A673 (cell line): Measurements from ENCODE around the gene PAX7. TPM values are rescaled to one million over a fixed set of nuclear protein-coding genes. Genes with fewer than 3 reads are reported as not detected.
A peak's percentile ranks its signal among the peaks of the same experiment; 100 is the strongest.

Source experiments
- BruUV-seq: library from RNA; stranded (reverse); fragments of 400-500 nt; replicated peaks from 2 replicates; lab custom pipeline; 2021; lab: Mats Ljungman, UMichigan
- CTCF ChIA-PET: fragments of 300-600 bp; sonication (Branson Sonifier 250); formaldehyde crosslinking; loops from one replicate; lab custom pipeline; 2022; ENCODE audit warnings: antibody characterized with exemption; lab: Charles Lee
- POLR2A ChIA-PET: fragments of 300-600 bp; sonication (Branson Sonifier 250); formaldehyde crosslinking; loops from one replicate; lab custom pipeline; 2022; ENCODE audit warnings: antibody characterized with exemption; ENCODE audit not compliant: low non-redundant PET; lab: Charles Lee
- DNase-seq: peaks from one replicate; pipeline ENCODE4 v3.0.0-alpha.2; 2015; ENCODE audit warnings: low spot score
- H3K27ac ChIP-seq: fragments of 200-600 bp; sonication (generic); 2 replicates; pipeline ENCODE4 v1.5.1; 2016; ENCODE audit warnings: mixed run types, low read depth, mild to moderate bottlenecking, mixed read lengths, antibody characterized with exemption, low read length; ENCODE audit not compliant: poor library complexity, severe bottlenecking
- H3K27me3 ChIP-seq: fragments of 200-600 bp; sonication (generic); replicated peaks from 2 replicates; pipeline ENCODE4 v1.6.1; 2017; ENCODE audit warnings: mixed run types, low read depth, mild to moderate bottlenecking, mixed read lengths, antibody characterized with exemption, low read length; ENCODE audit not compliant: insufficient read depth, poor library complexity
- H3K36me3 ChIP-seq: fragments of 200-600 bp; sonication (generic); 2 replicates; pipeline ENCODE4 v1.6.1; 2016; ENCODE audit warnings: mixed run types, mild to moderate bottlenecking, mixed read lengths, antibody characterized with exemption, low read length; ENCODE audit not compliant: insufficient read depth, poor library complexity, severe bottlenecking
- H3K4me1 ChIP-seq: fragments of 200-600 bp; sonication (generic); 2 replicates; pipeline ENCODE4 v1.6.1; 2017; ENCODE audit warnings: mixed run types, mild to moderate bottlenecking, mixed read lengths, antibody characterized with exemption, low read length; ENCODE audit not compliant: insufficient read depth, poor library complexity, severe bottlenecking
- H3K4me3 ChIP-seq: fragments of 200-600 bp; sonication (generic); 2 replicates; pipeline ENCODE4 v1.5.1; 2016; ENCODE audit warnings: low read depth, mixed run types, mild to moderate bottlenecking, mixed read lengths, low read length; ENCODE audit not compliant: poor library complexity, severe bottlenecking
- H3K9me3 ChIP-seq: fragments of 200-600 bp; sonication (generic); 2 replicates; pipeline ENCODE4 v1.6.1; 2016; ENCODE audit warnings: mixed run types, low read depth, mild to moderate bottlenecking, mixed read lengths, antibody characterized with exemption, low read length; ENCODE audit not compliant: poor library complexity, severe bottlenecking
- EZH2 ChIP-seq: fragments of 200-600 bp; sonication (generic); IDR thresholded peaks from 2 replicates; pipeline ENCODE4 v1.6.1; 2017; ENCODE audit warnings: borderline replicate concordance, low read depth, mild to moderate bottlenecking, mixed read lengths, antibody characterized with exemption, low read length; ENCODE audit not compliant: poor library complexity, severe bottlenecking
- intact Hi-C: fragments of 100-400 bp; cut with micrococcal nuclease; formaldehyde crosslinking; loops from one replicate; pipeline ENCODE4 v1.10.0; 2022; ENCODE audit not compliant: unreplicated experiment
- total RNA-seq: library from RNA; stranded (reverse); gene quantifications from 2 replicates; pipeline ENCODE4 v1.2.3, GENCODE V29; 2021
- TF ChIP-seq, protein P1 (sequence below): fragments of 300-800, 200-600 bp; sonication (generic); conservative IDR thresholded peaks from 2 replicates; pipeline ENCODE4 v1.5.1; 2017; ENCODE audit warnings: low read depth, mild to moderate bottlenecking, antibody characterized with exemption, low read length, moderate library complexity, mixed read lengths

Gene PAX7
- total RNA-seq, 1 experiment from 2014 or later: 36.5 TPM

GRCh38 chr1:18632783-18633421, 2.3 kb downstream of the PAX7 start:
- ChIA-PET CTCF (interaction anchor here (0.5 kb wide), 1 partner anchor 67 kb away, joined by 3 read pairs; no protein-coding TSS in a partner anchor), POLR2A (no interaction called here)
- H3K9me3 ChIP-seq: no peaks in the 10 kb centered on the region
- peak overlapping the region; percentile 56 for H3K4me3 ChIP-seq
- DNase-seq: peak; percentile 74
- H3K27me3 ChIP-seq: peaks cover 37% of the 10 kb centered on the region
- H3K36me3 ChIP-seq: peaks cover 5% of the 10 kb centered on the region
- intact Hi-C loops: no loop called here
- H3K4me1 ChIP-seq: peaks cover 18% of the 10 kb centered on the region
- peak overlapping the region; percentile 51 for H3K27ac ChIP-seq
- TF ChIP-seq EZH2: no peak
- TF ChIP-seq, protein P1, sequence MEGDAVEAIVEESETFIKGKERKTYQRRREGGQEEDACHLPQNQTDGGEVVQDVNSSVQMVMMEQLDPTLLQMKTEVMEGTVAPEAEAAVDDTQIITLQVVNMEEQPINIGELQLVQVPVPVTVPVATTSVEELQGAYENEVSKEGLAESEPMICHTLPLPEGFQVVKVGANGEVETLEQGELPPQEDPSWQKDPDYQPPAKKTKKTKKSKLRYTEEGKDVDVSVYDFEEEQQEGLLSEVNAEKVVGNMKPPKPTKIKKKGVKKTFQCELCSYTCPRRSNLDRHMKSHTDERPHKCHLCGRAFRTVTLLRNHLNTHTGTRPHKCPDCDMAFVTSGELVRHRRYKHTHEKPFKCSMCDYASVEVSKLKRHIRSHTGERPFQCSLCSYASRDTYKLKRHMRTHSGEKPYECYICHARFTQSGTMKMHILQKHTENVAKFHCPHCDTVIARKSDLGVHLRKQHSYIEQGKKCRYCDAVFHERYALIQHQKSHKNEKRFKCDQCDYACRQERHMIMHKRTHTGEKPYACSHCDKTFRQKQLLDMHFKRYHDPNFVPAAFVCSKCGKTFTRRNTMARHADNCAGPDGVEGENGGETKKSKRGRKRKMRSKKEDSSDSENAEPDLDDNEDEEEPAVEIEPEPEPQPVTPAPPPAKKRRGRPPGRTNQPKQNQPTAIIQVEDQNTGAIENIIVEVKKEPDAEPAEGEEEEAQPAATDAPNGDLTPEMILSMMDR: no peak
- BruUV-seq: no TSS peak

DNA sequence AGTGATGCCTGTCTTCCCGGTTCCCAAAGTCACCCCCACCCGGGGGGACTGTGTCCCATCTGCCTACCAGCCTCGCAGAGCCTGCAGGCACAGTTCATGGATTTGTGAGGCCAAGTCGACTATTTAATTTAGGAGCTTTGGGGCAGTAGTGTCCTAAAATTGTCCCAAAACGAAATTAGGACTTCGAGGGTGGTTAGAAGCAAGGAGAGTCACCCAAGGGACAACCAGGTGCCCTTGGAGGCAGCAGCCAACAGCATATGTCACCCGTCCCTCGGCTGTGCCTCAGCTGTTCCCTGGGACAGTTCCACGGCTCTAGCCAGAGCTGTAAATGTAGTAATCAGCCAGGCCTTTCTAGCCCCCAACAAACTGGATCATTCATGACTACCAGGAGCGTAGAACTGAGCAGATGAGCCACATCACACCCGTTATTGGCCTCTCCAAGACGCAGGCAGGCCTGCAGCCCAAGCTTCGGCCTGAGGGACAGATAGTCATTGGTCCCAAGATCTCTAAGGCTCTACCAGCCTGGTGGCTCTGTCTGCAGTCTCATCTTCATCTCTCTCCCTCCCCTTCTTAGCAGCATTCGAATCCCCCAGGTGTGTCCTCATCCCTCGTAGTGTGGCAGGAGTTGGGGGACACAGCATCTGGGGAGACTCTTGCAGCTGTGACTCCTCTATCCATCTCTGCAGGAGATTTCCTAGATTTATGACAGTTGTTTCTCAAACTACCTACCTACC, 2.9 kb downstream of the PAX7 start:
- DNase-seq: no peak
- POLR2A ChIA-PET: no interaction called here
- intact Hi-C loops: no loop called here
- H3K9me3 ChIP-seq: no peaks in the 10 kb centered on the region
- peaks cover 10% of the 10 kb centered on the region for H3K36me3 ChIP-seq
- H3K27me3 ChIP-seq: peaks cover 37% of the 10 kb centered on the region
- H3K4me3 ChIP-seq: peak overlapping the region; percentile 56
- H3K27ac ChIP-seq: peak overlapping the region; percentile 51
- H3K4me1 ChIP-seq: peaks cover 25% of the 10 kb centered on the region
- no TSS peak for BruUV-seq
- CTCF ChIA-PET: no interaction called here
- TF ChIP-seq, protein P1: no peak
- TF ChIP-seq EZH2: no peak

DNA sequence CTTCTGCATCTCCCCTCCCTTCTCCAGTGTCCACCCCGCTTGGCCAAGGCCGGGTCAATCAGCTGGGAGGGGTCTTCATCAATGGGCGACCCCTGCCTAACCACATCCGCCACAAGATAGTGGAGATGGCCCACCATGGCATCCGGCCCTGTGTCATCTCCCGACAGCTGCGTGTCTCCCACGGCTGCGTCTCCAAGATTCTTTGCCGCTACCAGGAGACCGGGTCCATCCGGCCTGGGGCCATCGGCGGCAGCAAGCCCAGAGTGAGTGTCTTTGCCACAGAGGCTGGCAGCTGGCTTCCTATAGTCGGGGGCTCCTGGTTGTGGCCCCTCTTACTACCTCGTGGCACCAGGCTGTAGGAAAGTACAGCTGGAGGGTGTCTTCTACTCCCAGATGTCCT, 3.6 kb downstream of the PAX7 start:
- Histone ChIP-seq H3K4me3 (peak overlapping the region; percentile 56), H3K27ac (no peak overlapping the region), H3K9me3 (no peaks in the 10 kb centered on the region), H3K4me1 (peaks cover 32% of the 10 kb centered on the region), H3K36me3 (peaks cover 10% of the 10 kb centered on the region), H3K27me3 (peaks cover 37% of the 10 kb centered on the region)
- ChIA-PET CTCF (no interaction called here), POLR2A (no interaction called here)
- TF ChIP-seq EZH2: no peak
- TF ChIP-seq, protein P1: no peak
- DNase-seq: no peak
- intact Hi-C loops: no loop called here
- no TSS peak for BruUV-seq
